Neural cell (in vitro differentiated cells): ENCODE data around the gene LIPA.

Experiments
- EP300 ChIP-seq: fragments of 450-650 bp; conservative IDR thresholded peaks from 2 replicates; pipeline ENCODE4 v1.6.1; 2014; ENCODE audit warnings: antibody characterized with exemption, mild to moderate bottlenecking, moderate library complexity; ENCODE audit not compliant: poor library complexity, severe bottlenecking
- EZH2 ChIP-seq: fragments of 200-600, 300-800 bp; shearing (Covaris generic), sonication (generic); IDR thresholded peaks from 2 replicates; pipeline ENCODE4 v1.6.1; 2014; ENCODE audit warnings: antibody characterized with exemption, low read length, borderline replicate concordance, mild to moderate bottlenecking; ENCODE audit not compliant: insufficient read depth, poor library complexity, severe bottlenecking
- POLR2AphosphoS5 ChIP-seq: IDR thresholded peaks from 2 replicates; pipeline ENCODE4 v1.6.1; 2012
- SMC3 ChIP-seq: fragments of 450-650 bp; conservative IDR thresholded peaks from 2 replicates; pipeline ENCODE4 v1.6.1; 2014; ENCODE audit warnings: antibody characterized with exemption, mild to moderate bottlenecking, moderate library complexity; ENCODE audit not compliant: poor library complexity
- TF ChIP-seq, protein P1 (sequence below): fragments of 450-650 bp; IDR thresholded peaks from 2 replicates; pipeline ENCODE4 v1.5.1; 2014; ENCODE audit warnings: antibody characterized with exemption, mild to moderate bottlenecking, moderate library complexity; ENCODE audit not compliant: poor library complexity, severe bottlenecking
- TF ChIP-seq, protein P2 (sequence below): IDR thresholded peaks from 2 replicates; pipeline ENCODE4 v1.6.1; 2012; ENCODE audit warnings: borderline replicate concordance

DNA sequence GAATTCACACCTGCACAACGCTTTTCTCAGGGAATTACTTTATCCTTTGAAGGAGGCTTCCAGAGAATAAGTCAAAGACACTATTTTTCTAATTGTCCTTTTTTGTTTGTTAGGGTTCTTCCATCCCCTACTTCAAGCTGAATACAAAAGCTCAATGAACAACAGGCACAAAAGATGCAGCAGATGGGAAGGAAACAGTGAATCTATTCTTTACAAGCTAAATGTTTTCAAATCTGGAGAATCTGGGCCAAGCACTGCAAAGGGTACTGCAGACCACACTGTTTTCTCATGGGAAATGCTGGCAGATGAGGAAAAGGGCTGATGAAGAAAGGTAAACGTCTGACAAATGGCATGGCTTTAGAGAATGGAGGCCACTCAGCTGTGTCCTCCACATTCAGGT is 18.5 kb downstream of the LIPA start:
- TF ChIP-seq, protein P1, sequence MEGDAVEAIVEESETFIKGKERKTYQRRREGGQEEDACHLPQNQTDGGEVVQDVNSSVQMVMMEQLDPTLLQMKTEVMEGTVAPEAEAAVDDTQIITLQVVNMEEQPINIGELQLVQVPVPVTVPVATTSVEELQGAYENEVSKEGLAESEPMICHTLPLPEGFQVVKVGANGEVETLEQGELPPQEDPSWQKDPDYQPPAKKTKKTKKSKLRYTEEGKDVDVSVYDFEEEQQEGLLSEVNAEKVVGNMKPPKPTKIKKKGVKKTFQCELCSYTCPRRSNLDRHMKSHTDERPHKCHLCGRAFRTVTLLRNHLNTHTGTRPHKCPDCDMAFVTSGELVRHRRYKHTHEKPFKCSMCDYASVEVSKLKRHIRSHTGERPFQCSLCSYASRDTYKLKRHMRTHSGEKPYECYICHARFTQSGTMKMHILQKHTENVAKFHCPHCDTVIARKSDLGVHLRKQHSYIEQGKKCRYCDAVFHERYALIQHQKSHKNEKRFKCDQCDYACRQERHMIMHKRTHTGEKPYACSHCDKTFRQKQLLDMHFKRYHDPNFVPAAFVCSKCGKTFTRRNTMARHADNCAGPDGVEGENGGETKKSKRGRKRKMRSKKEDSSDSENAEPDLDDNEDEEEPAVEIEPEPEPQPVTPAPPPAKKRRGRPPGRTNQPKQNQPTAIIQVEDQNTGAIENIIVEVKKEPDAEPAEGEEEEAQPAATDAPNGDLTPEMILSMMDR = no peak
- TF ChIP-seq, protein P2, sequence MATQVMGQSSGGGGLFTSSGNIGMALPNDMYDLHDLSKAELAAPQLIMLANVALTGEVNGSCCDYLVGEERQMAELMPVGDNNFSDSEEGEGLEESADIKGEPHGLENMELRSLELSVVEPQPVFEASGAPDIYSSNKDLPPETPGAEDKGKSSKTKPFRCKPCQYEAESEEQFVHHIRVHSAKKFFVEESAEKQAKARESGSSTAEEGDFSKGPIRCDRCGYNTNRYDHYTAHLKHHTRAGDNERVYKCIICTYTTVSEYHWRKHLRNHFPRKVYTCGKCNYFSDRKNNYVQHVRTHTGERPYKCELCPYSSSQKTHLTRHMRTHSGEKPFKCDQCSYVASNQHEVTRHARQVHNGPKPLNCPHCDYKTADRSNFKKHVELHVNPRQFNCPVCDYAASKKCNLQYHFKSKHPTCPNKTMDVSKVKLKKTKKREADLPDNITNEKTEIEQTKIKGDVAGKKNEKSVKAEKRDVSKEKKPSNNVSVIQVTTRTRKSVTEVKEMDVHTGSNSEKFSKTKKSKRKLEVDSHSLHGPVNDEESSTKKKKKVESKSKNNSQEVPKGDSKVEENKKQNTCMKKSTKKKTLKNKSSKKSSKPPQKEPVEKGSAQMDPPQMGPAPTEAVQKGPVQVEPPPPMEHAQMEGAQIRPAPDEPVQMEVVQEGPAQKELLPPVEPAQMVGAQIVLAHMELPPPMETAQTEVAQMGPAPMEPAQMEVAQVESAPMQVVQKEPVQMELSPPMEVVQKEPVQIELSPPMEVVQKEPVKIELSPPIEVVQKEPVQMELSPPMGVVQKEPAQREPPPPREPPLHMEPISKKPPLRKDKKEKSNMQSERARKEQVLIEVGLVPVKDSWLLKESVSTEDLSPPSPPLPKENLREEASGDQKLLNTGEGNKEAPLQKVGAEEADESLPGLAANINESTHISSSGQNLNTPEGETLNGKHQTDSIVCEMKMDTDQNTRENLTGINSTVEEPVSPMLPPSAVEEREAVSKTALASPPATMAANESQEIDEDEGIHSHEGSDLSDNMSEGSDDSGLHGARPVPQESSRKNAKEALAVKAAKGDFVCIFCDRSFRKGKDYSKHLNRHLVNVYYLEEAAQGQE = no peak
- no peak for TF ChIP-seq EP300
- TF ChIP-seq EZH2 = no peak
- no peak for TF ChIP-seq POLR2AphosphoS5
- TF ChIP-seq SMC3 = no peak
